H9 (cell line): ENCODE results near the gene AHNAK2. TPM values are rescaled to one million over a fixed set of nuclear protein-coding genes. Genes with fewer than 3 reads are reported as not detected.
A peak's percentile ranks its signal among the peaks of the same experiment; 100 is the strongest.

Experiments used
- DNase-seq: peaks from one replicate; pipeline ENCODE4 v3.0.0-alpha.2; 2017
- H2AFZ ChIP-seq: one replicate; pipeline ENCODE4 v1.6.1; 2013; ENCODE audit warnings: mild to moderate bottlenecking, low read length, control low read depth, moderate library complexity
- H2AK5ac ChIP-seq: 2 replicates; pipeline ENCODE4 v1.6.1; 2013; ENCODE audit warnings: low read length, control low read depth, mixed read lengths; ENCODE audit not compliant: insufficient read length
- H2BK120ac ChIP-seq: one replicate; pipeline ENCODE4 v1.6.1; 2013; ENCODE audit warnings: low read depth, mild to moderate bottlenecking, low read length, control low read depth, inconsistent platforms; ENCODE audit not compliant: poor library complexity, severe bottlenecking
- H2BK12ac ChIP-seq: 2 replicates; pipeline ENCODE4 v1.6.1; 2013; ENCODE audit warnings: low read length, control low read depth, mixed read lengths, low read depth; ENCODE audit not compliant: insufficient read length
- H2BK15ac ChIP-seq: 2 replicates; pipeline ENCODE4 v1.6.1; 2013; ENCODE audit warnings: low read depth, low read length, control low read depth
- H2BK20ac ChIP-seq: one replicate; pipeline ENCODE4 v1.6.1; 2013; ENCODE audit warnings: low read depth, mild to moderate bottlenecking, low read length, control low read depth, inconsistent platforms; ENCODE audit not compliant: poor library complexity, severe bottlenecking
- H2BK5ac ChIP-seq: 2 replicates; pipeline ENCODE4 v1.6.1; 2013; ENCODE audit warnings: low read length, control low read depth, mixed read lengths; ENCODE audit not compliant: insufficient read length
- H3K14ac ChIP-seq: 2 replicates; pipeline ENCODE4 v1.6.1; 2013; ENCODE audit warnings: low read length, control low read depth; ENCODE audit not compliant: insufficient read depth
- H3K18ac ChIP-seq: 2 replicates; pipeline ENCODE4 v1.6.1; 2013; ENCODE audit warnings: low read depth, mild to moderate bottlenecking, mixed read lengths, low read length, control low read depth; ENCODE audit not compliant: insufficient read length
- H3K23ac ChIP-seq: 2 replicates; pipeline ENCODE4 v1.6.1; 2013; ENCODE audit warnings: low read length, control low read depth, mixed read lengths, low read depth; ENCODE audit not compliant: insufficient read length
- H3K23me2 ChIP-seq: 2 replicates; pipeline ENCODE4 v1.6.1; 2013; ENCODE audit warnings: low read depth, mild to moderate bottlenecking, mixed read lengths, low read length, control low read depth; ENCODE audit not compliant: insufficient read length, poor library complexity, severe bottlenecking
- H3K27ac ChIP-seq: 2 replicates; pipeline ENCODE4 v1.5.1; 2013; ENCODE audit warnings: low read length, control low read depth, mixed read lengths, low read depth; ENCODE audit not compliant: insufficient read length
- H3K27me3 ChIP-seq: 2 replicates; pipeline ENCODE4 v1.6.1; 2013; ENCODE audit warnings: low read length, control low read depth, inconsistent platforms; ENCODE audit not compliant: insufficient read depth
- H3K4ac ChIP-seq: 2 replicates; pipeline ENCODE4 v1.6.1; 2013; ENCODE audit warnings: low read depth, mild to moderate bottlenecking, control low read depth, inconsistent platforms, low read length, moderate library complexity
- H3K4me1 ChIP-seq: 2 replicates; pipeline ENCODE4 v1.6.1; 2013; ENCODE audit warnings: low read length, control low read depth, inconsistent platforms; ENCODE audit not compliant: insufficient read depth
- H3K4me2 ChIP-seq: 2 replicates; pipeline ENCODE4 v1.6.1; 2013; ENCODE audit warnings: low read length, control low read depth, mixed read lengths; ENCODE audit not compliant: insufficient read length, insufficient read depth
- H3K56ac ChIP-seq: 2 replicates; pipeline ENCODE4 v1.6.1; 2013; ENCODE audit warnings: low read depth, mild to moderate bottlenecking, mixed read lengths, low read length, control low read depth; ENCODE audit not compliant: insufficient read length
- H3K79me1 ChIP-seq: 2 replicates; pipeline ENCODE4 v1.6.1; 2013; ENCODE audit warnings: low read depth, mild to moderate bottlenecking, moderate library complexity, low read length, control low read depth, inconsistent platforms; ENCODE audit not compliant: insufficient read depth, poor library complexity, severe bottlenecking
- H3K79me2 ChIP-seq: 2 replicates; pipeline ENCODE4 v1.6.1; 2013; ENCODE audit warnings: low read length, control low read depth, inconsistent platforms; ENCODE audit not compliant: insufficient read depth
- H3K9ac ChIP-seq: 2 replicates; pipeline ENCODE4 v1.6.1; 2013; ENCODE audit warnings: low read length, control low read depth, mixed read lengths; ENCODE audit not compliant: insufficient read length; ENCODE audit errors: extremely low read depth
- H3K9me3 ChIP-seq: one replicate; pipeline ENCODE4 v1.6.1; 2013; ENCODE audit warnings: low read depth, low read length, inconsistent platforms; ENCODE audit not compliant: control insufficient read depth
- H3T11ph ChIP-seq: one replicate; pipeline ENCODE4 v1.6.1; 2013; ENCODE audit warnings: mild to moderate bottlenecking, low read length, control low read depth, inconsistent platforms
- H4K20me1 ChIP-seq: one replicate; pipeline ENCODE4 v1.6.1; 2013; ENCODE audit not compliant: control insufficient read depth, insufficient read length, insufficient read depth
- H4K5ac ChIP-seq: 2 replicates; pipeline ENCODE4 v1.6.1; 2013; ENCODE audit warnings: low read depth, mild to moderate bottlenecking, mixed read lengths, low read length, control low read depth; ENCODE audit not compliant: insufficient read length
- H4K8ac ChIP-seq: replicated peaks from 2 replicates; pipeline ENCODE4 v1.6.1; 2013; ENCODE audit warnings: low read length, control low read depth, mixed read lengths, low read depth; ENCODE audit not compliant: insufficient read length
- H4K91ac ChIP-seq: 2 replicates; pipeline ENCODE4 v1.6.1; 2013; ENCODE audit warnings: low read depth, mild to moderate bottlenecking, moderate library complexity, mixed read lengths, low read length, control low read depth; ENCODE audit not compliant: insufficient read length
- H3K27ac Mint-ChIP-seq, 3 experiments: 2 replicates in 2 of 3; 3 replicates in 1 of 3; pipeline ENCODE4 v1.8.0; 2020 to 2021; ENCODE audit warnings: mixed read lengths in 3 of 3, mild to moderate bottlenecking in 1 of 3, moderate library complexity in 1 of 3
- H3K27me3 Mint-ChIP-seq: 2 replicates; pipeline ENCODE4 v1.8.0; 2021; ENCODE audit warnings: low read depth, mild to moderate bottlenecking, moderate library complexity, mixed read lengths
- H3K36me3 Mint-ChIP-seq, 3 experiments: 2 replicates in 2 of 3; 3 replicates in 1 of 3; pipeline ENCODE4 v1.8.0; 2020 to 2021; ENCODE audit warnings: low read depth in 3 of 3, mixed read lengths in 3 of 3; ENCODE audit not compliant: insufficient read depth in 1 of 3
- H3K4me1 Mint-ChIP-seq, 2 experiments: 2 replicates each; pipeline ENCODE4 v1.8.0; 2020; ENCODE audit warnings: mixed read lengths in 2 of 2
- H3K4me3 Mint-ChIP-seq, 2 experiments: 2 replicates in 1 of 2; 3 replicates in 1 of 2; pipeline ENCODE4 v1.8.0; 2020 to 2021; ENCODE audit warnings: mild to moderate bottlenecking in 2 of 2, mixed read lengths in 2 of 2, moderate library complexity in 1 of 2
- H3K9me3 Mint-ChIP-seq, 2 experiments: 2 replicates in 1 of 2; 3 replicates in 1 of 2; pipeline ENCODE4 v1.8.0; 2020; ENCODE audit warnings: mild to moderate bottlenecking in 2 of 2, mixed read lengths in 2 of 2, moderate library complexity in 1 of 2
- CTCF ChIP-seq: fragments of 200-600 bp; sonication (generic); conservative IDR thresholded peaks from 3 replicates; pipeline ENCODE4 v1.8.0; 2021; ENCODE audit warnings: antibody characterized with exemption, mild to moderate bottlenecking
- WGBS: extraction: QIAGEN DNeasy Blood & Tissue Kit; methylation state at CpG from one replicate; pipeline ENCODE4 v1.1.7; 2013; ENCODE audit warnings: missing lambda C conversion rate, low lambda C conversion rate, mixed read lengths; ENCODE audit not compliant: insufficient read length; ENCODE audit errors: extremely low coverage; 5-methylcytosine and 5-hydroxymethylcytosine counted together
- total RNA-seq: library from RNA; stranded (reverse); gene quantifications from 2 replicates; pipeline ENCODE4 v1.2.1, GENCODE V29; 2021

The AHNAK2 gene
- total RNA-seq, 1 experiment from 2014 or later: 2.8 TPM

GRCh38 chr14:105023144-105023543 is 45.0 kb upstream of the AHNAK2 start:
- H3K4me1 ChIP-seq: peaks cover 5% of the 10 kb centered on the region; the same call in 1 of the 2 replicates
- Mint-ChIP-seq H3K36me3 (peaks cover 5 to 10% (median 10%) of the 10 kb centered on the region in 3 experiments; a peak in 6 of 7 replicates), H3K4me3 (peak overlapping the region; percentile 16 to 33; a peak in 3 of 5 replicates), H3K27ac (no peak overlapping the region), H3K27me3 (peaks cover 12% of the 10 kb centered on the region), H3K9me3 (peaks cover 0 to 5% of the 10 kb centered on the region in 2 experiments; a peak in 2 of 5 replicates), H3K4me1 (peaks cover 30 to 34% of the 10 kb centered on the region in 2 experiments)
- H3K79me1 ChIP-seq: peaks cover 9% of the 10 kb centered on the region
- no peak overlapping the region for H3K4ac ChIP-seq
- no peak overlapping the region for H2BK15ac ChIP-seq
- no peak overlapping the region for H2BK12ac ChIP-seq
- H3K14ac ChIP-seq: no peak overlapping the region
- no peak overlapping the region for H3K27ac ChIP-seq
- H3K27me3 ChIP-seq: no peaks in the 10 kb centered on the region
- no peak overlapping the region for H3K4me2 ChIP-seq
- no peak for TF ChIP-seq CTCF
- no peak overlapping the region for H3T11ph ChIP-seq
- no CpG with 5 or more reads among the region's 11 CpGs for WGBS
- H4K8ac ChIP-seq: no peak overlapping the region
- H3K23ac ChIP-seq: no peak overlapping the region
- H3K23me2 ChIP-seq: peaks cover 13% of the 10 kb centered on the region
- no peak overlapping the region for H3K18ac ChIP-seq
- no peaks in the 10 kb centered on the region for H4K20me1 ChIP-seq
- no peak overlapping the region for H2BK120ac ChIP-seq
- H3K79me2 ChIP-seq: peaks cover 20% of the 10 kb centered on the region
- H2BK20ac ChIP-seq: no peak overlapping the region
- H2AFZ ChIP-seq: no peak overlapping the region
- H4K5ac ChIP-seq: no peak overlapping the region
- no peak overlapping the region for H2BK5ac ChIP-seq
- H2AK5ac ChIP-seq: no peak overlapping the region
- DNase-seq: no peak
- no peaks in the 10 kb centered on the region for H3K9me3 ChIP-seq
- no peak overlapping the region for H3K9ac ChIP-seq
- no peak overlapping the region for H3K56ac ChIP-seq
- H4K91ac ChIP-seq: no peak overlapping the region
